ENCODE data around the gene LRMDA.

Gene LRMDA

DNA sequence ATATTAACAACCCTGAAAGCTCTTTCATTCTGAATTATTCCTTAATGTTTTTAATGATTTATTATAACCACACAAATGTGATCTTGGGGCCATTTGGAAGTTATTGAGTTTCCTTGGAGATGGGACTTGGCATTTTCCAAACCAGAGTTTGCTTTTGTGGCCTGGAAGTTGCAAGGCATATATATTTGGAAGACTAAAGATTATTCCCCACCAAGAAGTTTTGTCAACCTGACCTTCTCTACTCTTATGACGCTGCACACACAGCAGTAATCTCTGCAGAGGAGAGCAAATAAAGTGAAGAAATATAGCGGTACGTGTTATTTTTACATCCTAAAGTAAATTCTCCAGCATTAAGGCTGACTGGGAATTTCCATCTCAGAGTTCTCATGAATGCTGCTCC, 397.0 kb downstream of the LRMDA start:
- H4K20me1 ChIP-seq (ENCODE audit: insufficient read depth, low read length): no peaks in the 10 kb centered on the region
- no peak overlapping the region for H3K27ac ChIP-seq (ENCODE audit: low read length)
- H3K9me3 ChIP-seq (ENCODE audit: insufficient read depth, low read length): no peaks in the 10 kb centered on the region
- H2AFZ ChIP-seq (ENCODE audit: low read depth, low read length): no peak overlapping the region
- H3K36me3 ChIP-seq (replicated peaks; ENCODE audit: low read depth, low read length): no peaks in the 10 kb centered on the region
- H3K9ac ChIP-seq (ENCODE audit: low read length): no peak overlapping the region
- H3K4me1 ChIP-seq (ENCODE audit: low read length): no peaks in the 10 kb centered on the region
- TF ChIP-seq EZH2phosphoT487 (IDR thresholded peaks at IDR 0.05; ENCODE audit: low read depth): no peak
- TF ChIP-seq, protein P1, sequence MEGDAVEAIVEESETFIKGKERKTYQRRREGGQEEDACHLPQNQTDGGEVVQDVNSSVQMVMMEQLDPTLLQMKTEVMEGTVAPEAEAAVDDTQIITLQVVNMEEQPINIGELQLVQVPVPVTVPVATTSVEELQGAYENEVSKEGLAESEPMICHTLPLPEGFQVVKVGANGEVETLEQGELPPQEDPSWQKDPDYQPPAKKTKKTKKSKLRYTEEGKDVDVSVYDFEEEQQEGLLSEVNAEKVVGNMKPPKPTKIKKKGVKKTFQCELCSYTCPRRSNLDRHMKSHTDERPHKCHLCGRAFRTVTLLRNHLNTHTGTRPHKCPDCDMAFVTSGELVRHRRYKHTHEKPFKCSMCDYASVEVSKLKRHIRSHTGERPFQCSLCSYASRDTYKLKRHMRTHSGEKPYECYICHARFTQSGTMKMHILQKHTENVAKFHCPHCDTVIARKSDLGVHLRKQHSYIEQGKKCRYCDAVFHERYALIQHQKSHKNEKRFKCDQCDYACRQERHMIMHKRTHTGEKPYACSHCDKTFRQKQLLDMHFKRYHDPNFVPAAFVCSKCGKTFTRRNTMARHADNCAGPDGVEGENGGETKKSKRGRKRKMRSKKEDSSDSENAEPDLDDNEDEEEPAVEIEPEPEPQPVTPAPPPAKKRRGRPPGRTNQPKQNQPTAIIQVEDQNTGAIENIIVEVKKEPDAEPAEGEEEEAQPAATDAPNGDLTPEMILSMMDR (IDR thresholded peaks at IDR 0.05; ENCODE audit: low read depth, low read length): no peak
- H3K27me3 ChIP-seq (ENCODE audit: low read depth, low read length): no peaks in the 10 kb centered on the region
- H3K4me2 ChIP-seq (ENCODE audit: low read length): no peak overlapping the region
- H3K79me2 ChIP-seq (ENCODE audit: low read length): no peaks in the 10 kb centered on the region
- H3K4me3 ChIP-seq (ENCODE audit: low read length): no peak overlapping the region

DNA sequence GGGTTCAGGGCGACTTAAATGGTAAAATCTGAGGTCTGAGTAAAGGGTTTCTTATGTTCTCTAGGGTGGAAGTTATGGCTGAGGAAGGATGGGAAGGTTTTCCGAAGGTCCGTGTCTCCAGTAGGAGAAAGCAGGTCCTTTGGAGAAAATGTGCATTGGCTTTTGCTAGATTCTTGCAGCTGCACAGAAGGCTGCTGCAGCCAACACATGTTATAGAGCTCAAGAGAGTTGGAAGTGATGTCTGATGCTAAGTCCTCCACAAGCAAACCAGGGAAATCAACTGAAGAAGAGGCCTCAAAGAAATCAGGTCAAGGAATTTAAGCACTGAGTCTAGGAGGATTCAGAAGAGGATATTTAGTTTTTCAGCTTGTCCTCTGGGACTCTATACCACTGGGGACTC, 404.6 kb downstream of the LRMDA start:
- no peak overlapping the region for H3K27ac ChIP-seq (ENCODE audit: low read length)
- no peak overlapping the region for H2AFZ ChIP-seq (ENCODE audit: low read depth, low read length)
- no peaks in the 10 kb centered on the region for H3K79me2 ChIP-seq (ENCODE audit: low read length)

DNA sequence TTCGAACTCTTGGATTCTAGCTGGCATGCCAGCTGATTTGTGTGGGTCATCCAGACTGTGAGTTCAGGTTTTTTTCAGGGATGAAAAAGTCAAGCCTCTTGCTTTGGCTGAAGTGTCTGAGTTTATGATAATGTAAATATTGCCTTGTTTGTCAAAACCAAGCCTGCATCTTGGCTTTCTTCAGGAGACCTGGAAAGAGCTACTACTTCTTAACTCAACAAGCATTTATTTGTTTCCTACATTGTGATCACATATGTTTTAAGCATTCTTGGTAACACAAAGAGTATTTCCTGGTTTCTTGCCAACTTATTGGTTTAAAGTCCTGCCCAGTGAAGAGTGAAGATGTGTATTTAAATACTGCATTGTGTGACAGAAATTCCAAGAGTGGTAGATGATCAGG, 407.1 kb downstream of the LRMDA start:
- TF ChIP-seq EZH2phosphoT487 (IDR thresholded peaks at IDR 0.05; ENCODE audit: low read depth): no peak
- TF ChIP-seq, protein P1 (IDR thresholded peaks at IDR 0.05; ENCODE audit: low read depth, low read length): no peak

More for the DNA sequence above, 404.6 kb downstream of the LRMDA start:
- Histone ChIP-seq H3K9me3 (ENCODE audit: insufficient read depth, low read length) (no peaks in the 10 kb centered on the region), H3K4me2 (ENCODE audit: low read length) (no peak overlapping the region), H4K20me1 (ENCODE audit: insufficient read depth, low read length) (no peaks in the 10 kb centered on the region), H3K27me3 (ENCODE audit: low read depth, low read length) (no peaks in the 10 kb centered on the region), H3K4me1 (ENCODE audit: low read length) (no peaks in the 10 kb centered on the region), H3K9ac (ENCODE audit: low read length) (no peak overlapping the region), H3K36me3 (replicated peaks; ENCODE audit: low read depth, low read length) (no peaks in the 10 kb centered on the region), H3K4me3 (ENCODE audit: low read length) (no peak overlapping the region)
- no peak for TF ChIP-seq EZH2phosphoT487 (IDR thresholded peaks at IDR 0.05; ENCODE audit: low read depth)

DNA sequence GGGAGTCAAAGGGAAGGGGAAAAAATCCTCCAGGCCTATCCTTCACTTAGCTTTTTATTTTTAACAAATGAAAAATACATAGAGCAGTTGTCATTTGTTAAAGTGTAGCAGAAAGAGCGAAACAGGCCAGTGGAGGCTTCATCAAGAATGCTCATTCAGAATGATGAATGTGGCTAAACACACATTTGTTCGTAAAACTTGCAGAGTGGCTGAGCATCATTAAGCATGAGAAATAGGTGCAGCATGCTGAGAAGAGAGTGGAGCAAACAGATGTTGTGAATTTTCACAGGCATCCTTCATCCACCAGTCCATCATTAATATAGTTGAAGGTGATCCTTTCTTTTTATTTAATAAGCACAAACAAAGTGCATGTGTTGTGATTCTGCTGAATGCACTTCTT, 407.6 kb downstream of the LRMDA start:
- H4K20me1 ChIP-seq (ENCODE audit: insufficient read depth, low read length): no peaks in the 10 kb centered on the region
- no peak overlapping the region for H3K4me3 ChIP-seq (ENCODE audit: low read length)
- no peak for TF ChIP-seq EZH2phosphoT487 (IDR thresholded peaks at IDR 0.05; ENCODE audit: low read depth)
- TF ChIP-seq, protein P1 (IDR thresholded peaks at IDR 0.05; ENCODE audit: low read depth, low read length): no peak
- no peak overlapping the region for H3K27ac ChIP-seq (ENCODE audit: low read length)
- no peaks in the 10 kb centered on the region for H3K9me3 ChIP-seq (ENCODE audit: insufficient read depth, low read length)
- H3K9ac ChIP-seq (ENCODE audit: low read length): no peak overlapping the region
- no peaks in the 10 kb centered on the region for H3K4me1 ChIP-seq (ENCODE audit: low read length)
- no peak overlapping the region for H3K4me2 ChIP-seq (ENCODE audit: low read length)
- H3K79me2 ChIP-seq (ENCODE audit: low read length): no peaks in the 10 kb centered on the region
- no peak overlapping the region for H2AFZ ChIP-seq (ENCODE audit: low read depth, low read length)
- no peaks in the 10 kb centered on the region for H3K27me3 ChIP-seq (ENCODE audit: low read depth, low read length)
- no peaks in the 10 kb centered on the region for H3K36me3 ChIP-seq (replicated peaks; ENCODE audit: low read depth, low read length)

More for the DNA sequence above, 407.1 kb downstream of the LRMDA start:
- H3K4me1 ChIP-seq (ENCODE audit: low read length): no peaks in the 10 kb centered on the region
- no peak overlapping the region for H2AFZ ChIP-seq (ENCODE audit: low read depth, low read length)
- H3K27ac ChIP-seq (ENCODE audit: low read length): no peak overlapping the region
- no peak overlapping the region for H3K4me3 ChIP-seq (ENCODE audit: low read length)
- H3K9me3 ChIP-seq (ENCODE audit: insufficient read depth, low read length): no peaks in the 10 kb centered on the region
- no peaks in the 10 kb centered on the region for H3K79me2 ChIP-seq (ENCODE audit: low read length)
- no peaks in the 10 kb centered on the region for H3K27me3 ChIP-seq (ENCODE audit: low read depth, low read length)
- H4K20me1 ChIP-seq (ENCODE audit: insufficient read depth, low read length): no peaks in the 10 kb centered on the region
- no peak overlapping the region for H3K4me2 ChIP-seq (ENCODE audit: low read length)
- H3K9ac ChIP-seq (ENCODE audit: low read length): no peak overlapping the region
- no peaks in the 10 kb centered on the region for H3K36me3 ChIP-seq (replicated peaks; ENCODE audit: low read depth, low read length)

DNA sequence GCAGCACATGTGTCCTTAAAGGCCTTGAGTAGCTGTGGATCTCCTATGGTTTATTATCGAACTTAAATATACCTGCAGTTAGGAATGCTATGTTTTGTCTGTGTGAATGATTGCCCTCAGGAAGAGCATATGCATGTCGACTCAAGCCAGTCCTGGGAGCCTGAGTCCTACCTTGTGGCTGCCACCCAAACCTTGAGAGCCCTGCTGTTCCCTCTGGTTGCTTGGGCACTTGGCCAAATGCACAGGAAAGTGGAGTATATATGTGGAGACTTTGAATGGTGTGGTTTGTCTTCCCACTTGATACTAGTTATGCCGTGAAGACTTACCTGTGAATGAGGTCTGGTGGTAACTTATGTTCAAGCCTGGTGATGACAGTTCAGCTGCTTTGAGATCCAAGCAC, 409.8 kb downstream of the LRMDA start:
- Histone ChIP-seq H3K4me1 (ENCODE audit: low read length) (no peaks in the 10 kb centered on the region), H3K4me3 (ENCODE audit: low read length) (no peak overlapping the region), H3K9ac (ENCODE audit: low read length) (no peak overlapping the region), H4K20me1 (ENCODE audit: insufficient read depth, low read length) (no peaks in the 10 kb centered on the region), H3K27ac (ENCODE audit: low read length) (no peak overlapping the region), H3K79me2 (ENCODE audit: low read length) (no peaks in the 10 kb centered on the region), H3K36me3 (replicated peaks; ENCODE audit: low read depth, low read length) (no peaks in the 10 kb centered on the region), H3K4me2 (ENCODE audit: low read length) (no peak overlapping the region), H2AFZ (ENCODE audit: low read depth, low read length) (no peak overlapping the region), H3K9me3 (ENCODE audit: insufficient read depth, low read length) (no peaks in the 10 kb centered on the region), H3K27me3 (ENCODE audit: low read depth, low read length) (no peaks in the 10 kb centered on the region)
- TF ChIP-seq EZH2phosphoT487 (IDR thresholded peaks at IDR 0.05; ENCODE audit: low read depth): no peak
- TF ChIP-seq, protein P1 (IDR thresholded peaks at IDR 0.05; ENCODE audit: low read depth, low read length): no peak

Data from OCI-LY3 (cell line).